NT2/D1 (cell line): ENCODE results near the gene SPATA13.

Experiments used
- SUZ12 ChIP-seq: IDR thresholded peaks from 2 replicates; pipeline ENCODE4 v1.6.1; 2011; ENCODE audit not compliant: insufficient read length, insufficient read depth; ENCODE audit errors: extremely low read depth
- YY1 ChIP-seq: IDR thresholded peaks from 2 replicates; pipeline ENCODE4 v1.6.1; 2011; ENCODE audit not compliant: insufficient read length, insufficient read depth
- ZNF274 ChIP-seq: IDR thresholded peaks from 2 replicates; pipeline ENCODE4 v1.6.1; 2011; ENCODE audit warnings: mild to moderate bottlenecking, low read depth, low read length

DNA sequence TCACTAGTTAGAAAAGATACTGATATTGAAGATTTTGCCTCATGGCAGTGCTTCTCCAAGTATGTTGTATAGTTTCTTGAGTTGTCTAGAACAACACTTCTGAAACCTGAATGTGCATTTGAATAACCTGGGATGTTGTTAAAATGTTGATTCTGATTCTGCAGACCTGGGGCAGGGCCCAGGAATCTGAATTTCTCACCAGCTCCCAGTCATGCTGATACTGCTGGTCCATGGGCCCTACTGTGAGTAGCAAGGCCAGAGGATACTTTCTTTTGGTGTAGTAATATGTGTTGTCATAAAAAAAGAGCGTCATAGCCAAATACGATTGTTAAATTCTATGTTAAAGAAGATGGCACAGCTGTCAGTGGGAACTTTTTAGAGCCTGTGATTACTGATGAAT is 107.3 kb downstream of the SPATA13 start:
- TF ChIP-seq YY1 (no peak), ZNF274 (no peak), SUZ12 (no peak)
